Stimulated activated CD8-positive, alpha-beta memory T cell treated with anti-CD3 and anti-CD28 coated beads, Interleukin-15, amount 100 ng/mL, for 1 hour (primary cell): ENCODE measurements around the gene IKZF3.

Source experiments
- DNase-seq: peaks from one replicate; pipeline ENCODE4 v3.0.0-alpha.2; 2020; ENCODE audit warnings: low read depth

The IKZF3 gene

DNA sequence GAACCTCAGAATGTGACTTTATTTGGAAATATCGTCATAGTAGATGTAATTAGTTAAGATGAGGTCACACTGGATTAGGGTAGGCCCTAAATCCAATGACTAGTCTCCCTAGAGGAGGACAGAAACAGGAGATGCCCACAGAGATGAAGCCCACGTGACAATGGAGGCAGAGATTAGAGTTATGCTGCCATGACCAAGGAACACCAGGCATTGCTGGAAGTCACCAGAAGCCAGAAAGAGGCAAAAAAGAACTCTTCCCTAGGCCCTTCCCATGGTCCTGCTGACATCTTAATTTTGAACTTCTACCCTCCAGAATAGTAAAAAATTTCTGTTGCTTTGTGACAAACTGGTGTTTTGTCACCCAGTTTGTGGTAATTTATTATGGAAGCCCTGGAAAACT is 49.6 kb downstream of the IKZF3 start:
- no peak for DNase-seq

DNA sequence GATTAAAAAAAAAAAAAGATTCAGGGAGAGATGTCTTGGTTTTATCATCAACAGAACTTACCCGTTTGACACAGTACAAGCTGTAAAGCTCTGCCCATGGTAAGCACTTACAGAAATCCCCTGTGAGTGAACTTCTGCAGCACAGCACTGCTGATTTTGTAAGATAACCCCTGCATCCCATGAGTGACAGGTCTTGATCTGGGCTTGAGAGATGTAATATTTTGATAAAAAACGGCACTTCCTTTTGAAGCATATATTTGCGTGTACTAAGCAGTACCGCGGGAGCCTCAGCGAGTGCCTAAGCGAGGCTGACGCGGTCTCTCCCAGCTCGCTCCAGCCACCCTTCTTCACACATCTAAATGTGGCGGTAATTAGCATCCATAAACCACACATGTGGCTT is 50.5 kb downstream of the IKZF3 start:
- no peak for DNase-seq

DNA sequence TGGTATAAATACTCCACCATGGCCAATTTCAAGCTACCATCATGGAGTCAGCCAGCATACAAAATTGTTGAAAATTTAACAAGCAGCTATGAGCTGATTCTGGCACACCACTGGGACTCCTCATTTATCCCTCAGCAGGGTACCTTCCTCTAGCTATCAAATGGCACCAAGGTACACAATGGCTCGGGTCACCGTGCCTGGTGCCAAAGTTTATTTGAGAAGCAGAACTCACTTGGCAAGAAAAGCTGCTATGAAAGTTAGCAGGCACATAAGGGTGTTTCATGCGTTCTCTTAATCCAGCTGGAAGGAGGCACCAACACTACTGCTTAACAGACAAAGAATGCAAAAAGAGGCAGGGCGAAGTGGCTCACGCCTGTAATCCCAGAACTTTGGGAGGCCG is 51.6 kb downstream of the IKZF3 start:
- DNase-seq = no peak

DNA sequence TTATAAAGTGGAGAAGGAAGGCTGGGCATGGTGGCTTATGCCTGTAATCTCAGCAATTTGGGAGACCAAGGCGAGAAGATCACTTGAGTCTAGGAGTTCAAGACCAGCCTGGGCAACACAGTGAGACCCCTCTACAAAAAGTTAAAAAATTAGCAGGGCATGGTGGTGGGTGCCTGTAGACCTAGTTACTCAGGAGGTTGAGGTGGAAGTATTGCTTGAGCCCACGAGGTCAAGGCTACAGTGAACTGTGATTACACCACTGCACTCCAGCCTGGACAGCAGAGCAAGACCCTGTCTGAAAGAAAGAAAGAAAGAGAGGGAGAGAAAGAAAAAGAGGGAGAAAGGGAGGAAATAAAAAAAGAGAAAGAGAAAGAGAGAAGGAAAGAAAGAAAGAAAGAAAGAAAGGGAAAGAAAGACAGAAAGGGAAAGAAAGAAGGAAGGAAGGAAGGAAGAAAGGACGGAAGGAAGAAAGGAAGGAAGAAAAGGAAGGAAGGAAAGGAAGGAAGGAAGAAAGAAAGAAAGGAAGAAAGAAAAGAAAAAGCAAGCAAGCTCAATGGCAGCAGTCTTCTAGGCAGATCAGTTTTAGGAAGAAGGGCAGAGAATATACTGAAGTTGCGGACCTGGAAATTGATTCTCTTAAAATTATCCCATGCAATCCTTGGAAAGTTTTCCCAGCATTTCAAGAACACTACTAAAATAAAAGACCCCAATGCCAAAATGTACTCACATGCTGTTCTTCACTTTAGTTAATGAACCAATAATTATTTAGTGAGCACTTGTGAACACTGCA is 53.0 kb downstream of the IKZF3 start:
- no peak for DNase-seq

DNA sequence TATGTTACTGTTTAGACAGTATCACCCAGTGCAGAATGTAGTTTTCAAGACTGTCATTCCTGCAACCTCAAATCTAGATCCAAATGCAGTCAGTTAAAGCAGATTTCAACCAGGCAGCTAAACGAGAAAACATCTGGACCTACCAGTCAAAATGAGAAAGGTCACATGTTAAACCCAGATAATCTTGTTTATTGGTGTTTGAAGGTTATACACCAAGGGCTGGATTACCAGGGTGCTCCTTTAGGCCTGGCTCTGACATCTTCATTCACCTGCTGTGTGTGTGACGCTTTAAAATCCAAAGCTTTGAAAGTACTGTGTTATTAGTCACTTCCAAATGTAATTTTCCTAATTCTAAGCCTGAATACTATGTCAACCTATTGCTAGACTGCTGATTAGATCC is 54.9 kb downstream of the IKZF3 start:
- DNase-seq = no peak

DNA sequence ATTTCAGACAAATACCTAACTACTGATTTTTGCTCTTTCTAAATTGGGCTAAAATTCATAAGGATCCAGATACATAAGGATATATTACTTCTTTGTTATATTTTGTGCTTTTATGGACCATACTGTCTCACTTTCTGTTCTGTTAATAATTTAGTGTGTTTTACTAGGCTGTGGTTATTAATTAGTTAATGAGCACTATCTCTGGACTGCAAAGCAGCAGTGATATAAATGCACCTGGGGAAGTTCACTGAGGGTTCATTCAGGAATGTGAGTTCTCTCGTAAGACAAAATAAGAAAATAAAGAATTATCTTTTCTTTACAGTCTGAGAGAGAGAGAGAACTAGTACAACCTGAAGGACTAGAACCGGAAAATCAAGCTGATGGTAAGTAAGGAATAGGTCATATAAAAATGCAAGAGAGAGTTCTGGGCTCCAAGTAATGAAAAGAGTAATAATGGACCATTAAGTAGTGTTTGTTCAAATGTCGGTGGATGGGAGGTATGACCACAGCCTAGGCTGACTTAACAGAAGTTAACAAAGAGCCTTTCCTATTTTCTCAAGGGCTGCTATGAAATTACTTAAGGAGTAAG is 55.6 kb downstream of the IKZF3 start:
- no peak for DNase-seq

DNA sequence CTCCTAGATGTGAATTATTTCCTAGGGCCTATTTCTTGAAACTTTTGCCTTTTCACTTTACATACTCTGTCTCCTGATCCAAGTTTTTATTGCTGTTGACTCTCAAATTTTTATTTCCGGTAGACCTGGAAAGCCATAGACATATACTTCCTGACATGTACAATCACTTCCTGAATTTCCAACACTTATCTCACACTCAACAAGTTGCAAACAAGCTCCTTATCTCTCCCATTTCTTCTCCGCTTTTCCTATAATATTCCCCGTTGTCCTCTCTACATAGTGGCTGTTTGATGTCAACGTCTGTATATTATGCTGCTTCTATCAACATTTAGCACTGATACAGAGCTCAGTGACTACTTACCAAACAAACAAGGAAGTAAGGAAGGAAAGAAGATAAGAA is 59.3 kb downstream of the IKZF3 start:
- DNase-seq = no peak

DNA sequence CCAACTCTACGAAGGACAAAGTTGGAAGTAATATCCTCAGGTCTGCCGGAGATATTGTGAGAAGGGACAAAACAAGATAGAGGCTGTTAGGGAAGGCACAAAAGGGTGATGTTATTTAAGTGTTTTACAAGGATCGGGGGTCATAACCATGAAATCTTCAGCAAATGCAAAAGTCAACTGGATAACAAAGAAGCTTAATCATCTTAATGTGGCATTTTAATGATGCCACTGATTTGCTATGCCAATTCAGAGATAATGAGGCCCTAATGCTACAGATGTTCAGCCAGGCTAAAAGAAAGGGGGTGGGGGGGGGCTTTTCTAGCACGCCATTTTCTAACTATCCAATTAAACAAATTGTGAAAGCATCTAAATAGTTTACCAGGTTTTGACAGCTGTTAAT is 63.1 kb downstream of the IKZF3 start:
- no peak for DNase-seq

DNA sequence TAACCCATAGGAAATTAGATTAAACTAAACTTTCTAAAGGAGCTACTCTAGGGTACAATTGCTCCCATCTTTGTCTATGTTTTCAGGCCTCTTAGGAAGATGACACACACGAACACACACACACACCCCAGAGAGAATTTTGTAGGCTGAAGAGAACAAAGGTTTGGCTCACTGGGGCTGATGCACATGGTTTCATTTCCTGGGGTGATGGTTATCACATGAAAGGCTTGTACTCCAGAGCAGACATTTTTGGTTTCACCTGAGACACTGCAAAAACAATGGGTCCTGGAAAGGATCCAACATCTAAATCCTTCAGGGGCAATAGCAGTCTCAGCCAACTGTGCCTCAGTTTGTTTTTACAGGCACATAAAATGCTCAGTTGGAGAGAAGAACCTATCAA is 63.6 kb downstream of the IKZF3 start:
- no peak for DNase-seq

DNA sequence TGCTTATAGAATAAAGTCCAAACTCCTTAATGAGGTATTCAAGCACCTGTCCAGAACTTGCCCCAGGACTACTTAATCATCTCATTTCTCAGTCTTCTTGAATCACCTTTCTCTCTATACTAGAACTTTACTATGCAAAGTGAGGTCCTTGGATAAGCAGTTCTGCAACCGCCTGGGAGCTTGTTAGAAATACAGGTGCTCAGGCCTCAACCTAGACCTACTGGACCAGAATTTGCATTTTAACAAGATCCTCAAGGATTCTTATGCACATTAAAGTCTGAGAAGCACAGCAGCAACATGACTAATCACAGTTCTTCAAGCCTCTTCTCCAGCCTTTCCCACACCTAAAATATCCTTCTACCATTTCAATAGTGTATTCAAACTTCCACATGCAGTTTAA is 64.7 kb downstream of the IKZF3 start:
- no peak for DNase-seq

DNA sequence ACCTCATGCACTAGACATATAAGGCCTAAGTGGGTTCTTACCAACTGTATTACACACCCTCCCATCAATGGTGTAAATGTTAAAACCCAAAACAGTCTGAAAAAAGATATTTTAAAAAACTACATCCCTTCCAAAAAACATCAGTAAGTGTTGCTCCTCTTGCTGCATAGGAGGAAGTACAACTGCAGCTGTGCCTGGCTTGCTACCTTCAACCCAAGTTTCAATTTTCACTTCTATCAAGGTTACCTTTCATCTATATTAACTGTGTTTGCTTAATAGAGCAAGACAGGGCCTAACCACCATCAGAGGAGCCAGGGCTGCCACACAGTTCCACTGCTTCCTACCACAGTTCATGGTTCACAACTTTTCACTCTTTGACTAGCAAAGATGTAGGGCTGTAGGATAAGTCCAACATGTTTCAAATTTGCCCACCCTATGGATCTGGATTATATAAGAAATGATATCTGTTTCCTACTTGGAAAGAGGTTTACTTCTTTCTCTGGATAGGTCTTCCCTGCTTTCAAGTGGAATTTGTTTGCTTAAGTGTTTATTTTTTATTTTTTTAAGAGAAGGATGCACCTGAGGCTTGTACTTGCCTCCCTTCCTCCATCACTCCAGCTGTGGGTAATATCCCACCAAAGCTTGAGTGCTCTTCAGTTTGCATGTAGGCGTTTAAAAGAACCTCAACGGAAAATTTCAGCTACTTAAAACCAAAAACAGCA is 69.7 kb downstream of the IKZF3 start:
- no peak for DNase-seq

DNA sequence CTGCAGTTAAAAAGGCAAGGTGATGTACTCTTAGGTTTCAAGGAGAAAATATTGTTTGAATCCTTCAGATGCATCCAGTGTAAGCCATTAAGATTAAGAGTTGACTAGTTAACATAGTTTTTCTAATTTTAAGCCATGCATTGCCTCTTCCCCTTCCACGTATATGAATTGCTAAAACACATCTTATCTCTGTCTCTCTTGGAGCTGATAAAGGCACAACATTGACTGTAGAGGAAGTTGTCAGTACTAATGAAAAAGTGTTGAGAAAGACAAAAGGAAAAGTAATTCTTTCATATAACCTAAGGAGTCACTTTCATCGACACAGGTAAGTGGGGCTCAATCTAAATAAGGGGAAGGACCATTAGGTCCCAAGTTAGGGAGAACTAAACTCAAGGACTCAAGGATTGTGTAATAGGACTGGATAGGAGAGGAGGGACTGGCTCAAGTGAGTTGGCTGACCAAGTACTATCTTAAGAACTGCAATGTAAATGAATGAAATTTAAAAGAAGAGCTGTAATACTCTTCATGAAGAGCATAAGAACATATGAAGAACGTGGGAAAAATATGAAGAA is 70.7 kb downstream of the IKZF3 start:
- DNase-seq = no peak

DNA sequence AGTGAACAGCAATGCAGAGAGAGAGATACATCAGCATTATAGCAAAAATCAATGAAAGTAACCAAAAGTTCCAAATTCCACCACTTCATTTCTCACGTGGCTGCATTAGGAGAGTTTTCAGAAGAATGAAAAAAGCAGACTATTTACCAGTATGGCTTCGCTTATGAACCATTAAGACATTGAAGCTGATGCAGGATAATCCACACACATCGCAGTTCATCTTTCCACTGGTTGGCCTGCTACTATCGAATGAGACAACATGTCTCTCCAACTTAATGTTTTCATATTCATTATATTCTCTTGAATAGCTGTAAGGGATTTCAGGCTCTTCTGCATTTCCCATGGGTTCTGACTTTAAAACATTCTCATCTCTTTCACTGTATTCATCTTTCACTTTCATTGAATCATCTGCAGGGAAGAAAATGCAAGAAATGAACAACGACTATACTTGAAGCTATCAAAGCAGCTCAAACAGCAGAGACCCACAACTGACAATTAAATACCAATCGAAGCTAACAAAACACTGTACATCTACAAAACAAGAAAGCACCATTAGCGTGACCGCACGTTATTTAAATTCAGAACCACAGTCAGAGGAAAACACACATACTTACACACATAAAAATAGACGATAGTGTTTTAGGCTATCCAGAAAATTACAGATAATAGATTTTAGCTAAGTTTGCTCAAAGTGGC is 71.4 kb downstream of the IKZF3 start:
- DNase-seq = no peak

DNA sequence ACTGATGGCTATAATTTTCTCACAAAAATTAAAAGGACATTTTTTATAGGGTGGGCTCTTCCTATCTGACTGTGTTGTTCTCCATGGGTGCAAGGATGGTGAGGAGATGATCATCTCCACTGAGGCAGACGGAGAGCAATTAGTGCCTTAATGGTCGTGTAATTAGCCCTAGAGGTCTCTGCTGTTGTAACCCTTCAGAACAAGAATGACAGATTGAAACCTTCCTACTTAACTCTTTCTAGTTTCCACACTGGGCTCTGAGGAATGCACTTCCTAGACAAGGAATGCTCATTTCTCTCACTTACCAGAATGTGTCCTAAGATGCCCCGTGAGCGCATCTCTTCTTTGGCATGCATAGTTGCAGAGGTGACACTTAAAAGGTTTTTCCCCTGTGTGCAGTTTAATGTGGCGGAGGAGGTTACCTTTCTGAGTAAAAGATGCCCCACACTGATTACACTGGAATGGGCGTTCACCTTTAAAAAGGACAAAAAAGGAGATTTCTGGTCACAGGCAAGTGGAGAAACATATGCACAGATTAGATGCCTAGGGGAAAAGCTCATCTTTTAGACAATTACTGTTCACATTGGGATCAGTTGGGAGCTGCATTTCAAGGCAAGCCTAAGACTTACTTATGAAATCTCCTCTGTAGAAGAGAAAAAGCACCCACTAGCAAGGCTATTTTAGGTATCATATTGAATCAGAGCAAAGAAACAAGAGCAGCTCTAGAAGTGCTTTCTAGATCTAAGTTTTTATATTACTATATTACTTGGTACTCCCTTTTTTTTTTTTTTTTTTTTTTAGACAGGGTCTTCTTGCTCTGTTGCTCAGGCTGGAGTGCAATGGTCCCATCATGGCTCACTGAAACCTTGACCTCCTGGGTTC is 72.8 kb downstream of the IKZF3 start:
- DNase-seq = no peak

DNA sequence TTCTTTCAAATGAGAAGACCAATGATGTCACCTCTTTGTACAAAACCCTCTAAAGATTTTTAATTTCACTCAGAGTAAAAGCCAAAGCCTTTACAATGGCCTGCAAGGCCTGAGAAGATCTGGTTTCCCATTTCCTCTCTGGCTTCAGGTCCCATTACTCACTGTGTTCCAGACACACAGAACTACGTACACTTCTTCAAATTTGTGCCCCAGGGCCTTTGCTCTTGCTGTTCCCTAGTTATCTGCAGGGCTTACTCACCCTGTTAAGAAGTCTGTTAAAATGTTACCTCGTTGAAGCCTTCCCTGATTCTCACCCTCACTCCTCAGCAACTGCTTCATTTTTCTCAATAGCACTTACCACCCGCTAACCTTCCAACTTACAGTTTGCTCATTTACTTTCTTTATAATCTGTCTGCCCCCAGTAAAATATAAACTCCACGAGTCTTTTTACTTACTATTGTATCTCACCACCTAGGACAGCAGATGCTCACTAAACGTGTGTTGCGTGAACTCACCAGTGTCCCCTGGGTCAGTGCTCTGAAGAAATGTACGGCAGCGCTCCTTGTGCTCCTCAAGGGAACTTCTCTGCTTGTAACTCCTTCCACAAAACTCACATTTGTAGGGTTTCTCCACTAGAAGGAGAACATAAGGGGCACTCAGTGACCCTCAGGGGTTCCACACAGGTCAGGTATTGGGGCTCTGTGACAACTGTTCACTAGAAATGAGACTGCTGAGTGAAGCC is 76.2 kb downstream of the IKZF3 start:
- DNase-seq = no peak

DNA sequence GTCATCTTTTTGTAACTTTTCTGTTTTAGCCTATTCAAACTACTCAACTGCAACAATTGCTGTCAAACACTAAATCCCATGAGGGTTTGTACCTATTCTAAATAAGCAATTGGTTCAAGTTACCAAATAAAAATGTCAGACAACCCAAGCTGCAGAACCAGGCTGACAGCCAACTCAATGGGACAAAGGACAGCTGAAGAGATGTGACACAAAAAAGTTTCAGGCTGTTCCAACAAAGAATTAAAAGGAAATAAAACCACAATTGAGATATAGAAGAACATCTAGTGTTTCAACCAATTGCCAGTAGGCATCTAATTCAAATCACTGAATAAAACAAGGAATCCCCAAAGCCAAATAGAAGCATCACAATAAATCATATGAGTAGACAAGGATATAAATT is 77.1 kb downstream of the IKZF3 start:
- no peak for DNase-seq

DNA sequence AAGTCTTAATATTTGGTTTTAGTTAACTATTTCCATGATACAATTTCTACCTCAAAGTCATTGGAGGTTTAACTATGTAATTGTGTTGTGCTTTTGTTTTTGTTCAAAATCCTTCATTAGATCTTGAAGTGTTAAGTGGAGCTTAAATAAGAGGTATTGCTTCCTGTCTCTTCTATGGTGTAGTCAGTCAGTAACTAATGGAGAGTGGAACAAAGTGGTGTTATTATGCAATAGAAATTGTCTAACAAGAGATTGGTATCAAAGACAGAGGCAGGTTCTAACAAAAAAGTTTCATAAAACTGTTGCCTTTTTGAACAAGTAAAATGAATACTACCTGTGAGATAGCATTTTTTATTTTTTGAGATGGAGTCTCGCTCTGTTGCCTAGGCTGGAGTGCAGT is 81.1 kb downstream of the IKZF3 start:
- no peak for DNase-seq

DNA sequence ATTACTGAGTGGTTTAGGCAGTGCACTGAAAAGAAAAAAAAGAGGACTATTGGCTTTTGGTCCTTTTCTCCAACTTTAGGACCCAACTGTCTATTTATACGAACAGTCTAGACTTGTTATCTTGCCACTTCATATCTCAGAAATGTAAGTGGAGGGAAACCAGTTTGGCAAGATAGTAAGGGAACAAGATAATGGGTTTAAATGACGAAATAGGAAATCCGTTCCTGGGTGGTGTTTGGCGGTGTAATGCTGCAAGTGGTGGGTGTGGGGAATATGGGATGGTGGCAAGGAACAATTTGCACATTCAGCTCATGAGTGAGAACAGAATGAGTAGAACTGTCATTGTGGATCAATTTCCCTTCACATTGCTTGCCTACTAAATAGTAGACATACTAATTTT is 81.6 kb downstream of the IKZF3 start:
- DNase-seq = no peak

DNA sequence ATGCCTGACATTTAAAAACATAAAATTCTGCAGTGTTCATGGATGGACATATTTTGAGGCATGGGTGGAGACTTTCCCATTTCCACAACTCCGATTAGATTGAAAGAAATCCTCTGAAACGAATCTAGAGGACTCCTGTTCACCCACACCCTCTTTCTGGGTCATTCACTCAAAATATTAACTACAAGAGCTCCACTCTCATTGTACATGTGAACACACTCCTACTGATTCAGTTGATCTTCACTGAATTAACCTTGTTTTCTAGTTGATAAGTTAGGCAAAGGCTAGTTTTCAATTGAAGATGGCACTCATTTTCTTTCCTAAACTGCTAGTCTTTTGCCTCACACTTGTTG is 82.3 kb downstream of the IKZF3 start:
- no peak for DNase-seq

DNA sequence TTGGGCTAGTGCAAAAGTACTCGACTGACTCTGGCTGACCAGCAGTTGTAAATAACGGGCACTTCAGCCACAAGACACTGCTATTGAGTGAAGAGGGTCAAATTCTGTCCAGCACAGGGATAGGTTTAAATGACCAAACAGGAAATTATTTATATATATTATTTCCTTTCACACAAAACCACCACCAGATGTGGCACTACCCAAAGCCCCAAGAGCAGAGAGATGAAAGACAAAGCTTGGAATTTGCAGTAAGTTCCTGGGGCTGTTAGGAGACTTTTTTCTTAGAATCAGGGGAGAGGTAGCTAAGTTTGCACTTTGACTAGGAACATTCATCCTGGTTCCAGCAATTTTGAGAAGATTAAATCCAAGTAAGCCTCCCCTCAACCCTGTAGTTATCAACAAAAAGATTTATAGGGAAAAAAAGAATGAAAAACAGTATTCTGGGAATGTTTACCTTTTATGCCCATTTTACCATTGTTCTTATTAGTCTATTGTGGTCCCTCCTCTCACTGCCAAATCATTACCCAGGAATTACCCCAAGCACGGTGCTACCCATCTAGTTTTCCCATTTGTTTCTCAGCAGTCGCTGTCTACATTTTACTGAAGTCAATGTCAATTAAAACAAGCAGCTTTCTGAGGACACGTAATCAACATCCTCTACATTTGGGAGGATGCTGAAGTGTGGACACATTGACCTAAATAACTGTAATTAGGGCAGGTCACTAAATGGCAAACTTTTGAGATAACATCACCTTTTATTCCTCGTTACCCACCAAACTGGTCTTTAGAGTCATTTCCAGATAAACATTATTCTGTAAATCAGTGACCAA is 82.9 kb downstream of the IKZF3 start:
- DNase-seq = no peak
